SK-MEL-5 (cell line): ENCODE data around the gene JAKMIP2. TPM values are rescaled to one million over a fixed set of nuclear protein-coding genes. Genes with fewer than 3 reads are reported as not detected.

Experiments used
- DNase-seq: peaks from one replicate; pipeline ENCODE4 v3.0.0-alpha.2; 2016; ENCODE audit warnings: low read depth, low spot score
- in situ Hi-C: cut with HindIII; loops from 2 replicates; pipeline ENCODE4 v1.10.0; 2016; ENCODE audit warnings: low sequenced_read_pairs, high pct_unique_total_duplicates, low pct_unique_long_range_greater_than_20kb
- total RNA-seq: library from RNA; depleted of rRNA; stranded (reverse); fragments of >200 nt; shearing (Covaris generic); gene quantifications from 2 replicates; pipeline ENCODE4 v1.2.3, GENCODE V29; 2014

Gene JAKMIP2
- total RNA-seq, 1 experiment from 2014 or later = 0.03 TPM

GRCh38 chr5:147754372-147755122 is 28.0 kb downstream of the JAKMIP2 start:
- in situ Hi-C loops = no loop called here
- DNase-seq = no peak

- no peak for DNase-seq
- in situ Hi-C loops = no loop called here
Observed at GRCh38 chr5:147753765-147754164, 28.8 kb downstream of the JAKMIP2 start.

GRCh38 chr5:147752666-147753290 is 29.8 kb downstream of the JAKMIP2 start:
- no peak for DNase-seq
- in situ Hi-C loops = no loop called here

- in situ Hi-C loops = no loop called here
- no peak for DNase-seq
Observed at GRCh38 chr5:147752033-147752432, 30.5 kb downstream of the JAKMIP2 start.

DNA sequence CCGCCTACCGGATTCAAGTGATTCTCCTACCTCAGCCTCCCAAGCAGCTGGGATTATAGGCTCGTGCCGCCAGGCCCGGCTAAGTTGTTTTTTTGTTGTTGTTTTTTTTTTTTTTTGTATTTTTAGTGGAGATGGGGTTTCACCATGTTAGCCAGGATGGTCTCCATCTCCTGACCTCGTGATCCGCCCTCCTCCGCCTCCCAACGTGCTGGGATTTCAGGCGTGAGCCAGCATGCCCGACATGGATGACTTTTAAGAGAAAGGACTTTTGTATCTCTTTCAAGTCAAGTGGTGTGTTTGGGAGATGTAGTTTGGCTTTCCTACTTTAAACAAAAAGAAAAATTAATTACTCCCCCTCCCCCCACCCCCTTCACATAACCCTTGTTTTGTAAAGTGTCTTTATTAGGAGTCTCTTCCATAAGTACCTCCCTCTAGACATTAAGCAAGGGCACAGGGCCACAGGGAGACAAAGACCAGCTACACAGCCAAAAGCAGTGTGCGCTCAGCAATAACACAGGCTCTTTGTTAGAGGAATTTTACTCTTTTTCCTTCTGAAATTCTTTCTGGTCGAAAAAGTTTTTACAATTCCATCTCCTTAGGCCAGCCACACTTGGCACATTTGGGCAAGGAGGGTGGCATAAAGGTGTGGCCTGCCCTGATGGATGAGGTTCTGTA is 31.2 kb downstream of the JAKMIP2 start:
- DNase-seq = peak; percentile 21
- in situ Hi-C loops = no loop called here

DNA sequence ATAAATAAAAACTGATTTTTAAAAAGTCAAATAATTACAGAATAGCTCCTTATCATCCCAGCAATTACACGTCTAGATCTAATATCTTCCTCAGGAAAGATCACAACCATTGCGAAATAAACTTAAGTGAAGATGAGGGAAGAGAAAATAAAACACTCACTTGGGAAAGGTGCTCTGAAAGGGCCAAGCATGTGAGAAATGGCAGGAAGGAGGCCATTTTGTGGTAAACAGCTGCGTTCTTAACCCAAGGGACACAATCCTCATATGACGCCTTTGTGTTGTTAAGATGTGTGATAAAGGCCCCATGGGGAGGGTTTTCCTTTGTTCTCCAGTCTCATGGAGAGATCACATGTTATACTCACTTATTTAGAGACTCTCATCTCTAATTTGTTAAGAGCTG is 32.5 kb downstream of the JAKMIP2 start:
- in situ Hi-C loops = no loop called here
- DNase-seq = no peak

DNA sequence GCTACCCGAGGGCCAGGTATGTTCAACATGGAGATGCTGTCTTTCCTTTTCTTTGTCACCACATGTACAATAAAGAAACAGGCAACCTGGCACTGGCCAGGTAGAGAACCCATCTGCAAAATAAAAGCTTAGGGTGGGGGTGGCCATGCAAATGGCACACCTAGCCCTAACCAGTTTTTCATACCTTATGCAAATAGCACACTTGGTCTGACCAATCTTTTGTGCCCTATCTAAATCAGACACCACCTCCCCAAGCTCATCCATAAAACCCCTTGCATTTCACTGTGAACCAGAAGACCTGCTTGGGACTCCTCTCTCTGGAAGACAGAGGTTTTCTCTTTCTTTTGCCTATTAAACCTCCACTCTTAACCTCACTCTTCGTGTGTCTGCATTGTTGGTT is 33.9 kb downstream of the JAKMIP2 start:
- in situ Hi-C loops = no loop called here
- no peak for DNase-seq

DNA sequence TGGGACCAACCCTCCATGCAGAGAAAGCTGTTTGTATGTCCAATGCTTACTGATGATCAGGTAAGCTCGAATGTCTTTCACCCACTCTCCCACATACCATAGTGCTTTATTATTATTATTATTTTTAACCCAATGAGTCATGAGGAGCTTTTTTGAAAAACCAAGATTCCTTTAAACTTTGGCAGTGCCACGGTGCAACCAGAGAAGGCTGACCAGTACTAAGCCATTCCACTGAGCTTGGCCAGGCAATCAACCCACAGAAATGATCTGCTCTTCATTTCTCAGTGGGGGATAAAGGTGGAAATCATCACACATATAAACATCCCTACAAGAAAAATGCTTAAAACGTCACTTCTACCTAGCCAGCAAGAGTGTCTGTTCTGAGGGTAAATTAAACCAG is 35.5 kb downstream of the JAKMIP2 start:
- in situ Hi-C loops = no loop called here
- no peak for DNase-seq

- no peak for DNase-seq
- in situ Hi-C loops = no loop called here
Observed at GRCh38 chr5:147743678-147744374, 38.7 kb downstream of the JAKMIP2 start.

DNA sequence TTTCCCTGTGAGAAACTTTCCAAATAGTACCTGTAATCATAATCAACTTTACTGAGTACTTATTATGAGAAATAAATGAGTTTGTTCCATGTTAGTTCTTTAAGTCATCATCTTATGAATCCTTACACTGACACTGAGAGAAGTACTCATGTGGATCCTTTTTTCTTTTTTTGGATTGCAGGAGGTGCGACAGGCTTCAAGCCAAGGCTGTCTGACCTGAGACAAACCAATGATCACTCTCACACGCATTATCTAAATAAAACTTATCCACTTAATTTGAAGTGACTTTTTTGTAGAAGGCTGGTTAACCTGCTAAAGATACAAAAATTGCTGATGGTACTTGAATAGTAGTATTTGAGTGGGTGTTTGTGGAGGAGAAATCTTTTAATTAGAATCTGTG is 39.5 kb downstream of the JAKMIP2 start:
- in situ Hi-C loops = no loop called here
- no peak for DNase-seq

DNA sequence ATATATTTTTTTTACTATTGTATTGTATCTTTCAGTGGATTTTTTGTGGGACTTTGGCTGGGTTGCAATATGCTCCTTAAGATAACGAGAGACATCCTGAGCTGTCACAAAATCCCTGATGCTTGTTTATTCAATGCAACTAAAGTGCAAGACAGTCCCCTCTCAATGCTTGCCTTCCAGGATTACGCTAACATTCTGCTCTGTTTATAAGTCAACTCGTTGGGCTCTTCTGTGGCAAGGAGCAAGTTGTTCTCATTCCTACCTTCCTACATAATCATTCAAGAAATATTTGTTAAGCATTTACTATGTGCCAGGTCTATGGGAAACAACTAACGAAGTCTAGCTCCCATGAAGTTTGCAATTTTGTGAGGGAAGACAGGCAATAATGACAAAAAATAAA is 40.4 kb downstream of the JAKMIP2 start:
- DNase-seq = no peak
- in situ Hi-C loops = no loop called here

DNA sequence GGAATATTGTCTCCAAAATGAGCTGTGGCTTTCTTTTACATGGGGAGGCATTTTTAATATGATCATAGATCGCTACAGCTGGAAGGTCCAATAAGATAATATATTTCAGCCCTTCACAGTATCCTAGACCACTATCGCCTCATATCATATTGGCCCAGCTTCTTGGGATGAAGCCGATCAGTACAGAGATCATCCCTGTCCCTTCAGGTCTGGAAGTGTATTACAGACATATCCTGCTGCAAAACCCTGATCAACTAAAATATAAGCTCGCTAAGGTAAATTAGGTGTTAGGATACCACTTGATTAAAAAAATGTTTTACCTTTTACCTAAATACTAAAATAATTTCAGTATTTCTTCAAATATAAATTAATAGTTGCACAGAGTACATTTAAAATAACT is 41.7 kb downstream of the JAKMIP2 start:
- in situ Hi-C loops = no loop called here
- peak; percentile 4 for DNase-seq

GRCh38 chr5:147737921-147738320 is 44.6 kb downstream of the JAKMIP2 start:
- no peak for DNase-seq
- in situ Hi-C loops = no loop called here

GRCh38 chr5:147735621-147736125 is 46.9 kb downstream of the JAKMIP2 start:
- in situ Hi-C loops = no loop called here
- no peak for DNase-seq

DNA sequence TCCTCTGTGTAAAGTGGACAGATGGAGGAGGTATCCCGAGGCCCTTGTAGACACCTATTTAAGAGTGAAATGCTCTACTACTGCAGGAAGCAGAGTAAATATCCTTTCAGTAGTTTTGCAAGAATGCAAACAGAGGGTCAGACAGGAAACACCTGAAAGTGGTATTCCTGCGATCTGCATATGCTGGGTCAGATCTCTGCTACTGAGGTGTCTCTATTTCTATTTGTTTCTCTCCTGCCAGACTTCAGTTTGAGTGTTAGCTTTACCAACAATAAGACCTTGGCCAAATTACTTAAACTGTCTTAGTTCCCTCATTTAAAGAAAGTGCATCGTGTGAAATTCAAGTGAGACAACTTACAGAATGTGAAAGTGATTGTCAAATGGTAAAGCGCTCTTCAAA is 47.6 kb downstream of the JAKMIP2 start:
- DNase-seq = no peak
- in situ Hi-C loops = no loop called here

- in situ Hi-C loops = no loop called here
Observed at GRCh38 chr5:147733075-147733474, 49.5 kb downstream of the JAKMIP2 start.

DNA sequence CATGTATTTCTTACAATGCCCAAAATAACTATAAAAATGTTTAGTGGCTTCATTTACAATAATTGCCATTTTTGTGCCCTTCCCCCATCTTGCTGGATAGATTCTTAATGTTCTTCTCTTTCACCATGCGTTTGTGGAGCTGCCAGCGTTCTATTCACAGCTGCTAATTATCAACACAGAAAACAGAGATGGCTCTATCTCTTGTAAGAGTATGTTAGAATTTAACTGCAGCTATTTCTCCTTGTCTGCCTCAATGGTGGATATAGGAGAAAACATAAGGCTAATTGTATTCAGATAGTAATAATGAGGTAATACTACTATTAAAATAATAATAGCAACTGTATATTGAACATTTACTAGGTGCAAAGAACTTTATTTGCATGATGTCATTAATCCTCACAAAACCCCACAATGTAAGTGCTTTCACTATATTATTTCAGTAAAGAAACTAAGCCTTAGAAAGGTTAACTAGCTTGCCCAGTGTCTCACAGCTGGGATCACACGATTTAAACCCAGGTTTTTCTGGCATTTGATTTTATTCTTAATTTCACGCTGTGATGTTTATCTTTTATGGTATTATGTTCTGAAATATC is 50.1 kb downstream of the JAKMIP2 start:
- DNase-seq = no peak
- in situ Hi-C loops = no loop called here

More at GRCh38 chr5:147733075-147733474, 49.5 kb downstream of the JAKMIP2 start:
- DNase-seq = no peak
